NCI-H510A (cell line): ENCODE results near the gene ATP6V0E2.
"Not testable (repeated sequence)": the region's sequence is repeated elsewhere in the genome, so short reads cannot be mapped to it uniquely, and the experiment has no call there.

Experiments
- DNase-seq: peaks from one replicate; lab custom pipeline; 2025; lab: John Stamatoyannopoulos, UW

Gene ATP6V0E2

DNA sequence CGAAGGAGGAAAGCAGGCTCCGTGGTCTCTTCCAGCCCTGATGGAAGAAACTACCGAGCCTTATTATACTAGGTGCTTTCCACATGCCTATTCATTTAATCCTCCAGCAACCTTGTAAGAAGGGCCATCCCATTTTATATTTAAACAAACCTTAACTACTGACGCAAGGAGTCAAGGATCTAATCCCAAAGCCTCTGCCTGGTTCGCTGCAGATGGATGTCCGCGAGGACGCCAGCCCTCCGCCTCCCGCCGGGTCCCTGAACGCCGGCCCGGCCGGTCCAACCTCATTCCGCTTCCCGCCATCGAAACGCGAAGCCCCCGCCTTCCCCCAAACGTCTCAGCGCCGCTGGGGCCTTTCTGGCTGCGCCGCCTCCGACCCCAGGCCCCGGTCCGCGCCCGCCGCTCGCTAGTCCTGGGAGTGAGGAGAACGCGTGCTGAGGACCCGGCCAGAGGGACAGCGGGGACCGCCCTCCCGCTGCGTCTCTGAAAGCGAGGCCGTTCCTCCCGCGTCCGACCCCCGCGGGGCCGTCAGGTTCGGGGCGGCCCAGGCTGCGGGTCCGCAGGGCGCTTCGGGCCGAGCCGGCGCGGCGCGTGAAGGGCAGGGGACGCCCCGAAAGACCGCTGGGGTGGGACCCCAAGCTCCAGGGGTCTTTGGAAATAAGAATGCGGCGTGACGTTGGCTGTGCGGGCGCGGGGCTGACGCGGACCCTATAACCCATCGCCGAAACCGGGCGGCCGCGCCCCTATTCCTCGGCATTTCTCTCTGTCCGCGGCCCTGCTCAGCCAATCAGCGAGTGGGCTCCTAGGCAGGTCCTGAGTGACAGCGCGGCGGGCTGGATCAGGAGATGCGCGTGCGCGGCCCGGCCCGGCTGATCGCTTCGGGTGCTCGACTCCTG lies at the start of gene ATP6V0E2:
TSS of gene ATP6V0E2 (plus strand) at position 896 of the 896 bp plus-strand sequence. CDS start 97 bp downstream, outside the sequence.
- DNase-seq, result peak; percentile 75

DNA sequence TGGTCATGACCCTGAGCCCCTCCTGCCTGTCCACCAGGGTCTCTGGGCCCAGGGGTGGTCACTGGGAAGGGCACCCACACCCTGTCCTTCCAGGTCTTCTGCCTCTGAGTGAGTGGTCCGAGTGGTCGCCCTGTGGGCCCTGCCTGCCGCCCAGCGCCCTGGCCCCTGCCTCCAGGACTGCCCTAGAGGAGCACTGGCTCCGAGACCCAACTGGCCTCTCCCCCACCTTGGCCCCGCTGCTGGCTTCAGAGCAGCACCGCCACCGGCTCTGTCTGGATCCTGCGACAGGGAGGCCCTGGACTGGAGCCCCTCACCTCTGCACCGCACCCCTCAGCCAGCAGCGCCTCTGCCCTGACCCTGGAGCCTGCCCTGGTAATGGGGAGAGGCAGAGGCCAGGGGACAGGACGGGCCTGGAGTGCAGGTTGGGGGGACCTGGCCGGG lies 49.4 kb upstream of the ATP6V0E2 start:
- no peak for DNase-seq

DNA sequence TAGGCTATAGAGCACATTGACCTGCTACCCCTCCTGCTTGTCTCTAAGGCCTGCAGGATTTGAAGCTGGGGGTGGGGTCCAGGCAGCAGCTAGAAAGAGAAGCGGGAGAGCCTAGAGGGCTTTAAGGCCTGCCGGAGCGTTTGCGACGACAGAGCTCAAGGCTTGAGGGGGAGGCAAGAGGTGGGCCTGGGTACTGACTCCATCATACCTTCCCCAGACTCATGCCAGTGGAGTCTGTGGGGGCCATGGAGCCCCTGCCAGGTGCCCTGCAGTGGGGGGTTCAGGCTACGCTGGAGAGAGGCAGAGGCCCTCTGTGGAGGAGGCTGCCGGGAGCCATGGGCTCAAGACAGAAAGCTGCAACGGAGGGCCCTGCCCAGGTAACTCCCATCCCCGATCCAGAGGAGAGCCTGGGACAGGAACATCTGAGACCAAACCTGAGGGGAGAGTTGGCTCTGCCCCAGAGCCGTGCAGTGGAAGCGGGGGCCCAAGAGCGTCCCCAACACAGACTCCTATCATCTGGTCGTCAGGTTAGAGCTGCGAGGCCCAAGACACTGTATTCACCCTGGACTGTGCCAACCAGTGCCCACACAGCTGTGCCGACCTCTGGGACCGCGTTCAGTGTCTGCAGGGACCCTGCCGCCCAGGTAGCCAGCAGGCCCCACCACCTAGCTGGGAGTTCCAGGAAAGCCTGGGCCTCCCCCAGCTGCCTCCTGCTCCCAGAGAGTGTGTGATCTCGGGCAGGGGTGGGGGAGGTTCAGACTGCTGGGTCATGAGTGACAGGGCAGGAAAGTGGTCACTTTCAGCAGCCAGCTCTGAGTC lies 48.8 kb upstream of the ATP6V0E2 start:
- no peak for DNase-seq

DNA sequence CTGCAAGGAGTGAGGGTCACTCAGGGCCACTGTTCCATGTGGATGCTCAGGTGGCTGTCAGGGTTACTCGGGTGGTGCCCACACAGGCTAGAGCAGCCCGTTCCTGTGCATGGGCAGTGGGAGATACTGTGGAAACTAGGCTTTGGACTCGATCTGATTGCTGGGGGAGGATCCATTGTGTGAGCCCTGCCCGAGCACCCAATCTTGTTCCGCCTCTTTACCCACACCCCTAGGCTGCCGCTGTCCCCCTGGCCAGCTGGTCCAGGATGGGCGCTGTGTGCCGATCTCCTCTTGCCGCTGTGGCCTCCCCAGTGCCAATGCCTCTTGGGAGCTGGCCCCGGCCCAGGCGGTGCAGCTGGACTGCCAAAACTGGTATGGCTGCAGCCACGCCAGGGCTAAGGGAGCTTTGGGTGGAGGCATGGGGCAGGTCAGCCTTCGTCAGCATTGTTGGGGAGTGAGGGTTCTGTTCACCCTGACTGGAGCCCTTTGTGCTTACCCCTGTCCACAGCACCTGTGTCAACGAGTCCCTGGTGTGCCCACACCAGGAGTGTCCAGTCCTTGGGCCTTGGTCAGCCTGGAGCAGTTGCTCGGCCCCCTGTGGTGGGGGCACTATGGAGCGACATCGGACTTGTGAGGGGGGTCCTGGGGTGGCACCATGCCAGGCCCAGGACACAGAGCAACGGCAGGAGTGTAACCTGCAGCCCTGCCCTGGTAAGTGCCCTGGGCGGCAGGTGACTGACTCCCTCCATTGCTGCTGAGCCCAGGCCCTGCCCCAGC lies 48.0 kb upstream of the ATP6V0E2 start:
- DNase-seq, result no peak

DNA sequence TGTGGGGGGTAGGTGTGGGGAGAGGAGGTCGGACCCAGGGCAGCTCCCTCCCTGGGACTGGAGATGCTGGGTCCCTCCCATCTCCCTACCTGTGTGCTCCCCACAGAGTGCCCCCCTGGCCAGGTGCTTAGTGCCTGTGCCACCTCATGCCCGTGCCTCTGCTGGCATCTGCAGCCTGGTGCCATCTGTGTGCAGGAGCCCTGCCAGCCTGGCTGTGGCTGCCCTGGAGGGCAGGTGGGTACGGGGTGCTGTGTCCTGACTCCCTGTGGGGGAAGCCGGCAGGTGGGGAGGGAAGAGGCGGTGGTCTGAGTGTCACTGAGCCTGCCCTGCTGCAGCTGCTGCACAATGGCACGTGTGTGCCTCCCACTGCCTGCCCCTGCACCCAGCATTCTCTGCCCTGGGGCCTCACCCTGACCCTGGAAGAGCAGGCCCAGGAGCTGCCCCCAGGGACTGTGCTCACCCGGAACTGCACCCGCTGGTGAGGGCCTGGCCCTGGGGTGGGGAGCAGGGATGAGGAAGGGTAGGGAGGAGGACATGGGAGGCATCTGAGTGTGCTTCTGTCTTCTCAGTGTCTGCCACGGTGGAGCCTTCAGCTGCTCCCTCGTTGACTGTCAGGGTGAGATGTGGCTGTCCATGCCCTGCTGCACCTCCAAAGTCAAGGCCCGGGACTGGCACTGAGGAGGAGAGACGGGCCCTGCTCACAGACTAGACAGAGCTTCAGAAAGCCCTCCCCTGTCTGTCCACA lies 47.3 kb upstream of the ATP6V0E2 start:
- DNase-seq, result no peak

DNA sequence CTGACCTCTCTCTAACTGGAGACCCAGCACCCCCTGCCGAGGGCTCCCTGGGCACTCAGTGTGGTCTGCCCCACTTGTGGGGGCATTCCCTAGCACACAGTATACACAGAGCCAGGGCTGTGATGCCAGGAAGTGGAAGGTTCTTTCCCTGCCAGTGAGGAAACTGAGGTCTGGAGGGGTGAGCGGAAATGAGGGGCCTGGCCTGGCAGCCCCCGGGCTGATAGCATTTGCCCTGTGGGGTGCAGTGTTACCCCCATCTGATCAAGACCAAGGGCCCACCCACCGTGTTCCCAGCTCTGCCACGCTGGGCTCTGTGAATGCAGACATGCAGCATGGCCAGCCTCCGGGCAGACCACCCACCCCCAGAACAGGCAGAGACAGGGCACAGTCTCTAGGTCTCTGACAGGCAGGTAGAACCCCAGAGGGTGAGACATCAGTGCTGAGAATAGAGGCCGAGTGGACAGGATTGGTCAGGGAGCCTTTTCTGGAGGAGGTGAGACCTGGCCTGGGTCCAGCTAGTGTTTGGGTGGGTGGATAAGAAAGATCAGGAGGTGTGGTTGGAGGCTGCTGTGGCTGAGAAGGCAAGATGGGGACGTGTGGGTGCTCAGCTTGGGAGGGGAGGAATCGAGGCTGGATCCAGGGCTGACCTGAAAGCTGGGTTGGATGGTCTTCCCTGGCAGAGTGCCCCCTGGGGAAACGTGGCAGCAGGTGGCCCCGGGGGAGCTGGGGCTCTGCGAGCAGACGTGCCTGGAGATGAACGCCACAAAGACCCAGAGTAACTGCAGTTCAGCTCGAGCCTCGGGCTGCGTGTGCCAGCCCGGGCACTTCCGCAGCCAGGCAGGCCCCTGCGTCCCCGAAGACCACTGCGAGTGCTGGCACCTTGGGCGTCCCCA lies 46.4 kb upstream of the ATP6V0E2 start:
- no peak for DNase-seq

DNA sequence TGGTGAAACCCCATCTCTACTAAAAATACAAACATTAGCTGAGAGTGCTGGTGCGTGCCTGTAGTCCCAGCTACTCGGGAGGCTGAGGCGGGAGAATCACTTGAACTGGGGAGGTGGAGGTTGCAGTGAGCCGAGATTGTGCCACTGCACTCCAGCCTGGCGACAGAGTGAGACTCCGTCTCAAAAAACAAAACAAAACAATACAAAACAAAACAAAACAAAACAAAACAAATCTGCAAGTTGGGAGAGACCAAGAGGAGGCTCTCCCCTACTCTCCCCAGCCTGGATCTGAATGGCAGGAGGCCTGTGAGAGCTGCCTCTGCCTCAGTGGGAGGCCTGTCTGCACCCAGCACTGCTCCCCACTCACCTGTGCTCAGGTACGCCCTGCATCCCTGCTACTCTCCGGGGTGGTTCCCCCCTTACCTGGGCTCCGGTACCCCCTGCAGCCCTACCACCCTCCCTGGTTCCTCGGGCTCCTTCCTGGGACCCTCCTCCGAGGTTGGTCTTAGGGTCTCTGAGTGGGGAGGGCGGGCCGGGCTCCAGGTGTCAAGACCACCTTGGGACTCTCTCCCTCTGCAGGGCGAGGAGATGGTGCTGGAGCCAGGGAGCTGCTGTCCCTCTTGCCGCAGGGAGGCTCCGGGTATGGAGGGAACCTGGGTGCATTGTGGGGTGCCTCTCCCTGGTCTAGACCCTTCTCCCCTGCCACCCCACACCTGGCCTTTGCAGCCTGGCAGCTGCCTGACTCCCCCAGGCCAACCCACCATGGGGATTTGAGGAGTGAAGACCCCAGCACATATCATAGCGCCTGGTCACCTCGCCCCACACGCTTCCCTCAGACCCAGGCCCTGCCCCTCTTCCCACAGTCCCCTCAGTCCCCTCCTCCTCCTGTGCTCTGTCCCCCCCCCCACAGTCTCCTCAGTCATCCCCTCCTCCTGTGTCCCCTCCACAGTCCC lies 45.1 kb upstream of the ATP6V0E2 start:
- DNase-seq, result no peak

DNA sequence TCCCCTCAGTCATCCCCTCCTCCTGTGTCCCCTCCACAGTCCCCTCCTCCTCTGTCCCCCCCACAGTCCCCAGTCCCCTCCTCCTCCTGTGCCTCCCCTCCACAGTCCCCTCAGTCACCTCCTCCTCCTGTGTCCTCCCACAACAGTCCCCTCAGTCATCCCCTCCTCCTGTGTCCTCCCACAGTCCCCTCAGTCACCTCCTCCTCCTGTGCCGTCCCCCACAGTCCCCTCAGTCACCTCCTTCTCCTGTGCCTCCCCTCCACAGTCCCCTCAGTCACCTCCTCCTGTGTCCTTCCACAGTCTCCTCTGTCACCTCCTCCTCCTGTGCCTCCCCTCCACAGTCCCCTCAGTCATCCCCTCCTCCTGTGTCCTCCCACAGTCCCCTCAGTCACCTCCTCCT lies 43.2 kb upstream of the ATP6V0E2 start:
- not testable (repeated sequence) for DNase-seq

DNA sequence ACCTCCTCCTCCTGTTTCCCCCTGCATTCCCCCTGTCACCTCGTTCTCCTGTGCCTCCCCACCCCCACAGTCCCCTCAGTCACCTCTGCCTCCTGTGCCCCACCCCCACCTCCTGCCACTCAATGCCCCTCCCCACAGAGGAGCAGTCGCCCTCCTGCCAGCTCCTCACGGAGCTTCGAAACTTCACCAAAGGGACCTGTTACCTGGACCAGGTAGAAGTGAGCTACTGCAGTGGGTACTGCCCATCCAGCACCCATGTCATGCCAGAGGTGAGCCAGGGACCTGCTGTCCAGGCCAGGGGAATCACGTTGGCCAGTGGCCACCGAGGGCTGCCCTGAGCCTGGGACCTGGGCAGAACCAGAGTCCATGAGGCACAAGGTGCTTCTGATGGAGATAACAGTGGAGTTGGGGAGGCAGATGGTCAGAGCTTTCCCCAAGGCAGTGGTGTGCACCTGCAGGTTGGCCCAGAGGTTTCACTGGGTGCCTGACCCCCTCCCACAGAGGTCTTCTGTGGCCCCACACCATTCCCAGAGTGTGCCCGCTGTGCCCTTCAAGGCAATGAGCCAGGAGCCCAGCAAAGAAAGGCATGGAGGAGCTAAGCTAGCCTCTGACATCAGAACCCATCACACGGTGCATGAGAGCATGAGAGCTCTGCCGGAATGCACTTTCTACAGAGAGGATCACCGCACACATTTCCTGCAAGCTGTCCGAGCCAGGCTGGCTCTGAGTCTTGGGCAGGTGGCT lies 42.6 kb upstream of the ATP6V0E2 start:
- no peak for DNase-seq

DNA sequence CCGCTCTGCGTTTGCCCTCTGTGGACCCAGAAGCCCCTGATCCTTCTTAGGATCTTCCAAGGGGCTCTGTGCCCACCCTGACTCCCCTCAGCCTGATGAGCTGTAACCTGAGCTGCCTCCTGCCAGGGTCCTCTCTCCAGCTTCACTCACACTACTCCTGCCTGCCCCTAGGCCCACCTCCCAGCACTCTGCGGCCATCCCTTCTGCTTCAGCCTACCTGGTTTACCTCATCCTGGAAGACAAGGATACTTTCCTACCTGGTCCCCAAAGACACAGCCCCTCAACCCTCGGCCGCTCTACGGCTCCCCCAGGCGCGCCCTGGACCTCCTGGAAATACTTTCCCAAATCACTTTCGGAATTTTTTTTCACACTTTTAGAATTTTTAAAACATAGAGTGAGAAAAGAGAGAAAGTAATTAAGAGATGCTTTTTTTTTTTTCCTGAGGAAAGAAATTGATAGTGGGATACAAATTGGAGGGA lies 42.0 kb upstream of the ATP6V0E2 start:
- DNase-seq, result no peak

DNA sequence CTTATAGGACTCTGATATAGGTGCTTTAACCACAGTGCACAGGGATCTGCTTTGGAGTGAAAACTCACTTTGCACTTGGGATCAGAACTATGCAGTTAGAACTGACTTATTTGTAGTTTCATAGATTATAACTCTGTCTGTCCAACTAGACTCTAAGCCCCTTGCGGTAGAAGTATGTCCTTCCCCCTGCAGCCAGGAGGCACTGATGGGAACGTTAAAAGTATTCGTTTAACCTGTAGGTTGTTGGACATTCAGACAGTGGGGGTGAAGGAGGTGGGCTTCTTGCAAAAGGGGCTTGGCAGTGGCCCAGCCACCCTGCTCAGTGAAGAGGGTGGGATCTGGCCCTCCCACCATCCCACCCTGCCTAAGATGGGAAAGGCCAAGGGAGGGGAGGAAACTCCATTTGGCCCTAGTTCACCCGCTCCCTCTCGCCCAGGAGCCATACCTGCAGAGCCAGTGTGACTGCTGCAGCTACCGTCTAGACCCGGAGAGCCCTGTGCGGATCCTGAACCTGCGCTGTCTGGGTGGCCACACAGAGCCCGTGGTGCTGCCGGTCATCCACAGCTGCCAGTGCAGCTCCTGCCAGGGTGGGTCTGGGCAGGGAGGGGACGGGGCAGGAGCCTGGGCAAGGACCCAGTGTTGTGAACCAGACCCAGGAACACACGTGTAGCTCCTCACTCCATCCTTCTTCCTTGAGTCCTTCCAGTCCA lies 41.3 kb upstream of the ATP6V0E2 start:
- no peak for DNase-seq

DNA sequence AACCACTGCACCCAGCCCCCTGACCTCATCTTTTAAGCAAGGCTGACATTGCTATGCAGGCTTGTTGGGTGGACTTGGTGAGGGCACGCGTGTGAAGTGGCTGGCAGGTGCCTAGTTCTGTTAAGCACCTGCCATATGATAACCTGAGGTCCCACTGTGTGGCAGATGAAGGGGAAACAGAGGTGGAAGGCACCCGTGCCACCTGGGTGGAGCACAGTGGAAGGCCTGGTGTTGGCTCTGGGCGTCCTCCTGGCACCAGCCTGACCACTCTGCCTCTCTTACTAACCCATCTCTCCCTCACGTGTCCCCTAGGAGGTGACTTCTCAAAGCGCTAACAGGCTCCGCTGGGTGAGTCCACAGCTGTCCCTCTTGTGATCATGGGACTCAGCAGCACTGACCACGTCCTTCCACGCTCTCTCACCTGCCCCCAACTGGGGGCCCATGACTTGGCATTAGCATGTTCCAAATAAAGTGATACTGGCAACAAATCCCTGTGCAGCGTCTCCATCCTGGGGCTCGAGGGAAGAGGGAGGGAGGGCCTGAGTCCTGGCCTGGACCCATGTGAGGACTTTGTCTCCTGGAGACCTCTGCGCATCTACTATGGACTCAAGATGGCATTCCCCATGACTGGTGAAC lies 40.2 kb upstream of the ATP6V0E2 start:
- DNase-seq, result no peak

DNA sequence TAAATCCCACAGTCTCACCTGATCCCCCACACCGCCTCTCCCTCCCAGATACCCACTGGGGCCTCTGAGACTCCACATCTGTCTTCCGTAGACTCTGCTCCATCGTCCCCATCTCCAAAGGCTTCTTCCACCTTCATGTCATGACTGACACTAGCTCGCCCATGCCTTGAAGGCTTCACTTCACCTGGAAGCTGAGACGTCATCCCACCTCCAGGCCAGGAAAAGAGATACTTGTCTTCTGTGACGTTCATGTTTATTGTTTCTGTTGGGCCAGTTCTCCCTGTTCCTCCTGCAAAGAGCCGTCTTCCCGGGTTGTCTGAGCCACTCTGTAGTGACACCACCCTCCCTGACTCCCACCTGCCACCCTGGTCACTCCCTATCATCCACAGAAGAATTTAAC lies 39.2 kb upstream of the ATP6V0E2 start:
- no peak for DNase-seq

DNA sequence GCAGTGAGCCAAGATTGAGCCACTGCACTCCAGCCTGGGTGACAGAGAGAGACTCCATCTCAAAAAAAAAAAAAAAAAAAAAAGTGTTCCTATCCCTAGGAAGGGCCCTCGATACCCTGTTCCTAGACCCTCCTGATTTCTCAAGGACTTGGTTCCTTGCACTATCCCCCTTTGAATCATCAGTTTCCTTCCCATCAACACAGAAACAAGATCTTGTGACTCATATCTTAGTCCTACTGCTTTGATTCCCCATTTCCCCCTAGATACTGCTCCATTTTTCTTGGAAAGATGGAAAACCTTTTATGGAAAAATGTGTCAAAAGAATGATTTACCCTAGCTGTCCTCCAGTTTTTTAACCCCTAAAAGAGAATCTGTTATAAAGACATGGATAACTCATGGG lies 37.3 kb upstream of the ATP6V0E2 start:
- DNase-seq, result no peak

DNA sequence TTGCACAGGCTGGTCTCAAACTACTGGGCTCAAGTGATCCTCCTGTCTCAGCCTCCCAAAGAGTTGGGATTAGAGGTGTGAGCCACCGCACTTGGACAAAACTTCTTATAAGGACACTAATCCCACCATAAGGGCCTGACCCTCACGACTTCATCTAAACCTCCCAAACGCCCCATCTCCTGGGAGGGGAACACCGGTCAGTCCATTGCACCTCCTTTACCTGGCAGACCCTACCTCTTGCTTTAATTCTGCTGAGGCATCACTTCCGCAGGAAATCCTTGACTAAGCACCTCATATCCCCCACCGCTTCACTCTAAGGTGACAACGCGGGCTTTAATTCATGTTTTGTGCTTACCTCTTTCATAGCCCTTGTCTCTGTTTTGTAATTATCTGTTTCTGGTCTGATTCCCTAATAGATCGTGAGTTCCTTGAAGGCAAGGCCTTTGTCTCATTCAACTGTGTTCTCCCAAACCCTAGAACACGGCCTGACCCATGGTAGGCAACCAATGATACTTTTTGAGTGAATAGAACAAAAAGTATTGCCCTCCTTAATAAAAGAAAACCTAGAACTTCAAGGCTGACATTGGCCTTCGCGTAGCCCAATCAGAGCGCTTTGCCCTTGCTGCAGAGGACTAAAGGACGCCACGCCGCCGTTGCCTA lies 36.1 kb upstream of the ATP6V0E2 start:
- no peak for DNase-seq

DNA sequence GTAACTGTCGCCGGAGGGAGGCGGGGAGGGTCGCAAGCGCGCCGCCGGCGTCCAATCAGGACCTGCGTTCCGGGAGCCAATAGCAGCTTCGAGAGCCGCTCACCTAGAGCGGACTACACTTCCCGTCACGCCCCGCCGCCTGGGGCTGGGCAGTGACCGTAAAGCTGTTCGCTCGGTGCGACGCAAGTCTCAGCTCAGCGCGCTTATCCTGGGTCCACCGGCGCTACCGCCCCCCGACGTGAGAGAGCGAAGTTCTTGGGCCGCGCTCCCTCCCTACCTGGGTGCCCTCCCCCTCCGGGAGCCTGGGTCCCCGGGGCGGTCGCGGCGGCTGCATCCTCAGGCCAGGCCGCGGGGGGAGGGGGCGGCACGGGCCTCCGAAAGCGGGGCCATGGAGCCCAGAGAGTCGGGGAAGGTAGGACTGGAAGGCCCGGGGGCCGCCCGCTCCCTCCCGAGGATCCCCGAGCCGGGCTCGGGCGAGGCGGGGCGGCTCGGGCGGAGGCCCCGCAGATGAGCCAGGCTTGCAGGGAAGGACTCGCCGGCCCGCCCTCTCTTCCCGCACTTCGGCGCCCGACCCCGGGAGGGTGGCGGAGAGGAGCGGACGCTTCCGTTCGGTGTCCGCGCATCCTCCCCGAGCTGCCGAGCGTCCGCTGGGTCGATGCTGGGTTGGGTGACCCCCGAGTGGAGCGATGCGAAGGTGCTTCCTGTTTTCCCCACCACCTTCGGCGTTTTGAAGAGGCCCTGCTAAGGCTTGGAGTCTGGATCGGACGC lies 35.4 kb upstream of the ATP6V0E2 start, which contains the start of gene ZNF862:
TSS of gene ZNF862 (plus strand) at position 152 of the 768 bp plus-strand sequence. CDS start at position 389, 237 bp downstream.
- DNase-seq, result peak; percentile 93
